ENCODE measurements around the gene COL23A1. TPM values are rescaled to one million over a fixed set of nuclear protein-coding genes. Genes with fewer than 3 reads are reported as not detected.
A peak's percentile ranks its signal among the peaks of the same experiment; 100 is the strongest.

The COL23A1 gene
- total and polyA plus RNA-seq, 2 experiments from 2014 or later = 1.1 to 5.1 TPM

DNA sequence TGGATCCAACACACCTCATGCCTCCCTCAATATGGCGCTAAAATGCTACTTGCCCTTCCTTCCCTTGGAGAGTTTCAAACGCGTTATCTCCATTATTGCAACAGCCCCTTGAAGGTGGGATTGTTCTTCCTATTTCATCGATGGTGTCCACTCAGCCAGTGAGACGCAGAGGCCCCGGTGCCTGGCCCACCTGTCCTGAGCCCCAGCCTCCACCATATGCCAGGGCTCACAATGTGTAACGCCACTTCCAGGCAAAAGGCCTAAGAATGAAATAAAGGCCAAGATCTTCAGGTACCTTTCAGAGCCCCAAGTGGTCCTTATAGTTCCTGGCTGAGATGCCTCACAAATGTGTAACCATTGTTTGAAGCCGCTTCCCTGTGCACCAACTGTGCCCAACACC lies 186.8 kb downstream of the COL23A1 start:
- no peak overlapping the region for H3K27ac ChIP-seq
- no peaks in the 10 kb centered on the region for H3K36me3 ChIP-seq (replicated peaks; ENCODE audit: insufficient read depth, low read depth)
- H3K4me3 ChIP-seq = no peak overlapping the region
- H3K27me3 ChIP-seq = no peaks in the 10 kb centered on the region
- no peaks in the 10 kb centered on the region for H3K79me2 ChIP-seq
- WGBS (ENCODE audit: low lambda C conversion rate, missing lambda C conversion rate) = 97% methylated on average over 8 of the region's 8 CpGs
- peaks cover 4% of the 10 kb centered on the region for H3K9me3 ChIP-seq (ENCODE audit: low read depth)
- H4K20me1 ChIP-seq (ENCODE audit: insufficient read depth, poor library complexity, severe bottlenecking) = no peaks in the 10 kb centered on the region
- H3K4me1 ChIP-seq (ENCODE audit: insufficient read depth) = no peaks in the 10 kb centered on the region
- no peak overlapping the region for H2AFZ ChIP-seq
- TF ChIP-seq, protein P1, sequence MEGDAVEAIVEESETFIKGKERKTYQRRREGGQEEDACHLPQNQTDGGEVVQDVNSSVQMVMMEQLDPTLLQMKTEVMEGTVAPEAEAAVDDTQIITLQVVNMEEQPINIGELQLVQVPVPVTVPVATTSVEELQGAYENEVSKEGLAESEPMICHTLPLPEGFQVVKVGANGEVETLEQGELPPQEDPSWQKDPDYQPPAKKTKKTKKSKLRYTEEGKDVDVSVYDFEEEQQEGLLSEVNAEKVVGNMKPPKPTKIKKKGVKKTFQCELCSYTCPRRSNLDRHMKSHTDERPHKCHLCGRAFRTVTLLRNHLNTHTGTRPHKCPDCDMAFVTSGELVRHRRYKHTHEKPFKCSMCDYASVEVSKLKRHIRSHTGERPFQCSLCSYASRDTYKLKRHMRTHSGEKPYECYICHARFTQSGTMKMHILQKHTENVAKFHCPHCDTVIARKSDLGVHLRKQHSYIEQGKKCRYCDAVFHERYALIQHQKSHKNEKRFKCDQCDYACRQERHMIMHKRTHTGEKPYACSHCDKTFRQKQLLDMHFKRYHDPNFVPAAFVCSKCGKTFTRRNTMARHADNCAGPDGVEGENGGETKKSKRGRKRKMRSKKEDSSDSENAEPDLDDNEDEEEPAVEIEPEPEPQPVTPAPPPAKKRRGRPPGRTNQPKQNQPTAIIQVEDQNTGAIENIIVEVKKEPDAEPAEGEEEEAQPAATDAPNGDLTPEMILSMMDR (IDR thresholded peaks at IDR 0.05; ENCODE audit: poor library complexity) = no peak
- no peak for TF ChIP-seq EZH2phosphoT487 (IDR thresholded peaks at IDR 0.05; ENCODE audit: low read depth, severe bottlenecking, unreplicated experiment)
- no peak for TF ChIP-seq EZH2 (IDR thresholded peaks at IDR 0.05; ENCODE audit: borderline replicate concordance)
- H3K9me2 ChIP-seq (replicated peaks; ENCODE audit: insufficient read depth) = no peaks in the 10 kb centered on the region
- H3K4me2 ChIP-seq = no peak overlapping the region
- no peak for DNase-seq (ENCODE audit: low spot score)

GRCh38 chr5:178399701-178400095 lies 190.5 kb downstream of the COL23A1 start:
- no peaks in the 10 kb centered on the region for H3K4me1 ChIP-seq (ENCODE audit: insufficient read depth)
- no peak overlapping the region for H3K27ac ChIP-seq
- no peak overlapping the region for H3K4me2 ChIP-seq
- H4K20me1 ChIP-seq (ENCODE audit: insufficient read depth, poor library complexity, severe bottlenecking) = no peaks in the 10 kb centered on the region
- H3K9me3 ChIP-seq (ENCODE audit: low read depth) = no peaks in the 10 kb centered on the region
- no peaks in the 10 kb centered on the region for H3K79me2 ChIP-seq
- no peaks in the 10 kb centered on the region for H3K9me2 ChIP-seq (replicated peaks; ENCODE audit: insufficient read depth)
- 63% methylated on average over 12 of the region's 12 CpGs for WGBS (ENCODE audit: low lambda C conversion rate, missing lambda C conversion rate)
- H3K27me3 ChIP-seq = no peaks in the 10 kb centered on the region
- no peaks in the 10 kb centered on the region for H3K36me3 ChIP-seq (replicated peaks; ENCODE audit: insufficient read depth, low read depth)
- no peak overlapping the region for H2AFZ ChIP-seq
- peak; percentile 4 for DNase-seq (ENCODE audit: low spot score)
- H3K4me3 ChIP-seq = no peak overlapping the region
- TF ChIP-seq EZH2 (IDR thresholded peaks at IDR 0.05; ENCODE audit: borderline replicate concordance) (no peak), EZH2phosphoT487 (IDR thresholded peaks at IDR 0.05; ENCODE audit: low read depth, severe bottlenecking, unreplicated experiment) (no peak)
- TF ChIP-seq, protein P1 (IDR thresholded peaks at IDR 0.05; ENCODE audit: poor library complexity) = no peak

DNA sequence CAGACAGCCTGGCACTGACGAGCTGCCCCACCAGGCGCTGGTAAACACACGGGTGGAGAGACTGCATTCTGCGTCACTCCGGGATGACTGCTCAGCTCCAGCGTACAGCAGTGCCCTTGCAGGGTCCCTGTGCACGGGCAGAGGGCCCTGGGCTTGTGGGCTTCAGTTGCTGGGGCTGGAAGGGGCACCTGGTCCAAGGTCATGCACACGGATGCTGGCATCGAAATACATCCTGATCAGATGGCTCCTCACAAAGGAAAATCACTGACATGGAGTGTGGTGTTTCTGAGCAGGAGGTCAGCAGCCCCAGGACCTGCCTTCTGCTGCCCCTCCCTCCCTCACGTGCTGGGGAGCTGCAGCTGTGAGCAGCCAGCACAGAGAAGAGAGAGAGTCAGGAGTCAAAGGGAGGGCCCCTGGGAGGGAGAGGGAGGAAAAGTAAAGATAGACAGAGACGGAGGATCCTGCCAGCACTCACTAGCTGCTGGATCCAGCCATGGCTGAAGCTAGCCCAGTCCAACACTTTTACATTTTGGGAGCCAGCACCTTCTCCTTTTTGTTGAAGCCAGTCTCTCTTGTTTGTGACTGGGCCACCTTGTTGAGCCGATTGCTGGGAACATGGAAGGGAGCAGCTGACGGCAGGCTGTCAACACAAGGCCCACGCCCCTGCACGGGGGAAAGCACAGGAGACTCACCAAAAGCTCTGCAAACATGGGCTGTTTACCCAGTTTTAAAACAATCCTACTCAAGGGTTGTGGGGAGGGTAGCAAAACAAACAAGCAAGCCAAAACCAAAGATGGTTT lies 191.1 kb downstream of the COL23A1 start:
- H3K79me2 ChIP-seq = no peaks in the 10 kb centered on the region
- H3K27ac ChIP-seq = no peak overlapping the region
- no peaks in the 10 kb centered on the region for H4K20me1 ChIP-seq (ENCODE audit: insufficient read depth, poor library complexity, severe bottlenecking)
- H3K9me2 ChIP-seq (replicated peaks; ENCODE audit: insufficient read depth) = no peaks in the 10 kb centered on the region
- no peaks in the 10 kb centered on the region for H3K36me3 ChIP-seq (replicated peaks; ENCODE audit: insufficient read depth, low read depth)
- H3K27me3 ChIP-seq = no peaks in the 10 kb centered on the region
- peak; percentile 32 for DNase-seq (ENCODE audit: low spot score)
- no peak overlapping the region for H3K4me3 ChIP-seq
- no peak overlapping the region for H2AFZ ChIP-seq
- no peaks in the 10 kb centered on the region for H3K9me3 ChIP-seq (ENCODE audit: low read depth)
- H3K4me2 ChIP-seq = no peak overlapping the region
- TF ChIP-seq EZH2 (IDR thresholded peaks at IDR 0.05; ENCODE audit: borderline replicate concordance) = no peak
- 55% methylated on average over 15 of the region's 15 CpGs for WGBS (ENCODE audit: low lambda C conversion rate, missing lambda C conversion rate)
- no peaks in the 10 kb centered on the region for H3K4me1 ChIP-seq (ENCODE audit: insufficient read depth)

GRCh38 chr5:178396796-178397720 lies 193.1 kb downstream of the COL23A1 start:
- Histone ChIP-seq H3K4me3 (no peak overlapping the region), H3K9me3 (ENCODE audit: low read depth) (no peaks in the 10 kb centered on the region), H3K4me1 (ENCODE audit: insufficient read depth) (no peaks in the 10 kb centered on the region), H4K20me1 (ENCODE audit: insufficient read depth, poor library complexity, severe bottlenecking) (no peaks in the 10 kb centered on the region), H2AFZ (no peak overlapping the region), H3K4me2 (no peak overlapping the region), H3K36me3 (replicated peaks; ENCODE audit: insufficient read depth, low read depth) (no peaks in the 10 kb centered on the region), H3K27me3 (no peaks in the 10 kb centered on the region), H3K79me2 (no peaks in the 10 kb centered on the region), H3K9me2 (replicated peaks; ENCODE audit: insufficient read depth) (no peaks in the 10 kb centered on the region), H3K27ac (no peak overlapping the region)
- peak; percentile 19 for DNase-seq (ENCODE audit: low spot score)
- WGBS (ENCODE audit: low lambda C conversion rate, missing lambda C conversion rate) = 71% methylated on average over 33 of the region's 33 CpGs
- TF ChIP-seq, protein P1 (IDR thresholded peaks at IDR 0.05; ENCODE audit: poor library complexity) = peak; percentile 10
- no peak for TF ChIP-seq EZH2phosphoT487 (IDR thresholded peaks at IDR 0.05; ENCODE audit: low read depth, severe bottlenecking, unreplicated experiment)

Data from hepatocyte (in vitro differentiated cells).